B cell (primary cell): ENCODE measurements around the gene FHIT. TPM values are rescaled to one million over a fixed set of nuclear protein-coding genes. Genes with fewer than 3 reads are reported as not detected.

Experiments
- ATAC-seq: fragments of 200-7000 bp; cut with Tn5 transposase; one replicate; pipeline ENCODE4 v1.10.0; 2021; ENCODE audit warnings: low read depth, mild to moderate bottlenecking, moderate number of reproducible peaks, moderate library complexity
- CTCF ChIA-PET: fragments of 350-600 bp; sonication (Branson Sonifier 250); formaldehyde crosslinking; loops from one replicate; lab custom pipeline; 2021; ENCODE audit warnings: antibody characterized with exemption, inconsistent platforms; lab: Charles Lee
- POLR2A ChIA-PET: fragments of 350-600 bp; sonication (Branson Sonifier 250); formaldehyde crosslinking; loops from one replicate; lab custom pipeline; 2021; ENCODE audit warnings: antibody characterized with exemption; lab: Charles Lee
- DNase-seq: peaks from one replicate; pipeline ENCODE4 v3.0.0; 2013
- H2AFZ ChIP-seq: 2 replicates; pipeline ENCODE4 v1.6.1; 2012; ENCODE audit warnings: mild to moderate bottlenecking, low read depth, low read length; ENCODE audit not compliant: insufficient read depth, poor library complexity, severe bottlenecking
- H3K27ac ChIP-seq, 2 donors: 1 replicate in 1 of 2; 2 replicates in 1 of 2; pipeline ENCODE4 v1.5.1; 2012 to 2013; ENCODE audit warnings: low read length in 2 of 2, mild to moderate bottlenecking in 2 of 2, moderate library complexity in 1 of 2
- H3K27me3 ChIP-seq, 4 experiments: fragments of 200-600 bp in 1 of 4; sonication (generic) in 1 of 4; replicated peaks in 1 of 4; 1 replicate in 2 of 4; 2 replicates in 2 of 4; pipeline versions ENCODE4 v1.6.1 to v1.7.0; 2013 to 2016; ENCODE audit warnings: low read length in 3 of 4, mild to moderate bottlenecking in 2 of 4, mixed read lengths in 1 of 4, moderate library complexity in 1 of 4; ENCODE audit not compliant: insufficient read depth in 4 of 4, control insufficient read depth in 3 of 4; ENCODE audit errors: control extremely low read depth in 1 of 4
- H3K36me3 ChIP-seq, 2 experiments: replicated peaks in 1 of 2; 1 replicate in 1 of 2; 2 replicates in 1 of 2; pipeline versions ENCODE4 v1.6.1 to v1.7.1; 2013; ENCODE audit warnings: low read length in 1 of 2; ENCODE audit not compliant: insufficient read depth in 2 of 2, control insufficient read depth in 1 of 2; ENCODE audit errors: control extremely low read depth in 1 of 2, extremely low read depth in 1 of 2
- H3K4me1 ChIP-seq, 2 donors: fragments of 200-600 bp in 1 of 2; sonication (generic) in 1 of 2; 1 replicate in 1 of 2; 2 replicates in 1 of 2; pipeline versions ENCODE4 v1.5.1 to v1.6.1; 2013 to 2017; ENCODE audit warnings: low read length in 2 of 2; ENCODE audit not compliant: control insufficient read depth in 2 of 2, insufficient read depth in 2 of 2
- H3K4me2 ChIP-seq: replicated peaks from 2 replicates; pipeline ENCODE3; 2012; ENCODE audit warnings: mild to moderate bottlenecking, low read depth, low read length; ENCODE audit not compliant: poor library complexity, severe bottlenecking
- H3K4me3 ChIP-seq, 5 experiments: fragments of 200-600 bp in 1 of 5; sonication (generic) in 1 of 5; 1 replicate in 3 of 5; 2 replicates in 2 of 5; pipeline versions ENCODE4 v1.5.1 to v1.7.0; 2011 to 2016; ENCODE audit warnings: low read length in 4 of 5, mild to moderate bottlenecking in 4 of 5, low read depth in 2 of 5, control low read depth in 1 of 5, moderate library complexity in 1 of 5; ENCODE audit not compliant: insufficient read depth in 1 of 5; ENCODE audit errors: control extremely low read depth in 1 of 5, extremely low read depth in 1 of 5
- H3K79me2 ChIP-seq: fragments of 200-600 bp; sonication (generic); one replicate; pipeline ENCODE4 v1.6.0; 2016; ENCODE audit warnings: low read length; ENCODE audit not compliant: control insufficient read depth, insufficient read depth
- H3K9ac ChIP-seq: fragments of 200-600 bp; sonication (generic); 2 replicates; pipeline ENCODE4 v1.6.1; 2017; ENCODE audit warnings: mild to moderate bottlenecking, low read length, moderate library complexity
- H3K9me3 ChIP-seq, 3 donors: one replicate each; pipeline versions ENCODE4 v1.6.1 to v1.7.1; 2013; ENCODE audit warnings: low read length in 2 of 3; ENCODE audit not compliant: control insufficient read depth in 2 of 3, insufficient read depth in 1 of 3; ENCODE audit errors: control extremely low read depth in 1 of 3
- H4K20me1 ChIP-seq: 2 replicates; pipeline ENCODE4 v1.6.0; 2012; ENCODE audit warnings: mild to moderate bottlenecking, low read length; ENCODE audit not compliant: insufficient read depth, control insufficient read depth, poor library complexity, severe bottlenecking
- H3K27ac Mint-ChIP-seq: one replicate; pipeline ENCODE4 v1.8.0; 2021; ENCODE audit warnings: mixed read lengths
- H3K27me3 Mint-ChIP-seq: one replicate; pipeline ENCODE4 v1.8.0; 2021; ENCODE audit warnings: mixed read lengths
- H3K4me1 Mint-ChIP-seq: one replicate; pipeline ENCODE4 v1.8.0; 2021; ENCODE audit warnings: mixed read lengths
- H3K4me3 Mint-ChIP-seq: one replicate; pipeline ENCODE4 v1.8.0; 2021; ENCODE audit warnings: mixed read lengths
- H3K9me3 Mint-ChIP-seq: one replicate; pipeline ENCODE4 v1.8.0; 2022; ENCODE audit warnings: mixed read lengths; ENCODE audit not compliant: insufficient read depth
- CTCF ChIP-seq: fragments of 200-600 bp; IDR thresholded peaks from one replicate; pipeline ENCODE4 v1.8.0; 2022; ENCODE audit warnings: antibody characterized with exemption, mild to moderate bottlenecking
- EZH2 ChIP-seq: IDR thresholded peaks from 2 replicates; pipeline ENCODE4 v1.6.1; 2012; ENCODE audit warnings: borderline replicate concordance, low read depth, mild to moderate bottlenecking, moderate library complexity, low read length; ENCODE audit not compliant: insufficient read depth, poor library complexity, severe bottlenecking
- WGBS: methylation state at CpG from one replicate; pipeline ENCODE4 v1.1.5; 2013; ENCODE audit warnings: missing lambda C conversion rate; ENCODE audit not compliant: insufficient coverage; 5-methylcytosine and 5-hydroxymethylcytosine counted together
- intact Hi-C: fragments of 100-400 bp; cut with micrococcal nuclease; formaldehyde crosslinking; loops from one replicate; pipeline ENCODE4 v1.10.0; 2022
- polyA plus RNA-seq: library from polyadenylated mRNA; depleted of rRNA; stranded (reverse); fragments of >200 nt; gene quantifications from 2 replicates; pipeline ENCODE4 v1.2.3, GENCODE V29; 2012
- total RNA-seq, 2 donors: library from RNA; stranded (reverse); fragments of 120-200 nt in 1 of 2; gene quantifications; 1 replicate in 1 of 2; 2 replicates in 1 of 2; pipeline versions ENCODE4 v1.2.3 to v1.2.4, GENCODE V29; 2013 to 2022

Gene FHIT
- total and polyA plus RNA-seq, 2 donors (not counting 1 experiment from before 2014, with no cell fraction given), result 1.7 to 7.8 TPM

GRCh38 chr3:61008998-61009380 lies 242.3 kb downstream of the FHIT start:
- ATAC-seq (peak; percentile 88), DNase-seq (peak; percentile 73)
- H3K27ac ChIP-seq, result peak overlapping the region; percentile 43 to 76
- H3K9me3 ChIP-seq, result no peaks in the 10 kb centered on the region
- peak overlapping the region; percentile 67 for H2AFZ ChIP-seq
- no peaks in the 10 kb centered on the region for H4K20me1 ChIP-seq
- no peaks in the 10 kb centered on the region for H3K79me2 ChIP-seq
- WGBS, result 0% methylated on average over 3 of the region's 5 CpGs
- no peaks in the 10 kb centered on the region for H3K36me3 ChIP-seq
- no peaks in the 10 kb centered on the region for H3K27me3 ChIP-seq
- H3K4me2 ChIP-seq, result peak overlapping the region; percentile 67
- Mint-ChIP-seq H3K9me3 (no peaks in the 10 kb centered on the region), H3K27ac (peak overlapping the region; percentile 89), H3K4me1 (peaks cover 21% of the 10 kb centered on the region), H3K27me3 (no peaks in the 10 kb centered on the region), H3K4me3 (peak overlapping the region; percentile 79)
- TF ChIP-seq EZH2 (no peak), CTCF (no peak)
- peak overlapping the region; percentile 44 for H3K9ac ChIP-seq
- intact Hi-C loops, result no loop called here
- H3K4me1 ChIP-seq, result peaks cover 13 to 18% of the 10 kb centered on the region in 2 donors
- ChIA-PET POLR2A (no interaction called here), CTCF (no interaction called here)
- peak overlapping the region in 2 of 5 experiments; percentile 13 to 36 for H3K4me3 ChIP-seq

- H3K9me3 ChIP-seq, result no peaks in the 10 kb centered on the region
- H3K4me3 Mint-ChIP-seq, result peak overlapping the region; percentile 79
- no peaks in the 10 kb centered on the region for H3K9me3 Mint-ChIP-seq
- H3K4me1 ChIP-seq, result peaks cover 13 to 18% of the 10 kb centered on the region in 2 donors
- ATAC-seq, result peak; percentile 21
- H3K79me2 ChIP-seq, result no peaks in the 10 kb centered on the region
- intact Hi-C loops, result no loop called here
- peak overlapping the region; percentile 67 for H3K4me2 ChIP-seq
- peaks cover 21% of the 10 kb centered on the region for H3K4me1 Mint-ChIP-seq
- H3K27ac ChIP-seq, result peak overlapping the region; percentile 43 to 76
- no peaks in the 10 kb centered on the region for H3K27me3 ChIP-seq
- H2AFZ ChIP-seq, result peak overlapping the region; percentile 67
- ChIA-PET POLR2A (no interaction called here), CTCF (no interaction called here)
- WGBS, result 100% methylated on average over 1 of the region's 5 CpGs
- H3K9ac ChIP-seq, result peak overlapping the region; percentile 44
- H3K4me3 ChIP-seq, result peak overlapping the region in 2 of 5 experiments; percentile 13 to 36
- H3K27ac Mint-ChIP-seq, result peak overlapping the region; percentile 89
- H4K20me1 ChIP-seq, result no peaks in the 10 kb centered on the region
- DNase-seq, result no peak
- TF ChIP-seq EZH2, result no peak
- TF ChIP-seq CTCF, result no peak
- H3K36me3 ChIP-seq, result no peaks in the 10 kb centered on the region
- H3K27me3 Mint-ChIP-seq, result no peaks in the 10 kb centered on the region
Measured at GRCh38 chr3:61008153-61008997, 242.9 kb downstream of the FHIT start.
